Loucy (cell line): ENCODE results near the gene SLC45A3.
A peak's percentile ranks its signal among the peaks of the same experiment; 100 is the strongest.

Source experiments
- H2AFZ ChIP-seq: fragments of 200-600 bp; sonication (generic); 2 replicates; pipeline ENCODE4 v1.6.0; 2016; ENCODE audit warnings: antibody characterized with exemption, mild to moderate bottlenecking, low read length, moderate library complexity
- H3F3A ChIP-seq: fragments of 200-600 bp; 2 replicates; pipeline ENCODE4 v1.6.0; 2016; ENCODE audit warnings: antibody characterized with exemption, low read depth, mild to moderate bottlenecking
- H3K27me3 ChIP-seq: fragments of 200-600 bp; sonication (generic); 2 replicates; pipeline ENCODE4 v1.6.1; 2014; ENCODE audit warnings: low read length, mild to moderate bottlenecking; ENCODE audit not compliant: insufficient read depth, poor library complexity, severe bottlenecking
- H3K36me3 ChIP-seq: fragments of 200-600 bp; sonication (generic); 2 replicates; pipeline ENCODE4 v1.6.1; 2016; ENCODE audit warnings: low read length; ENCODE audit not compliant: insufficient read depth
- H3K4me1 ChIP-seq: fragments of 200-600 bp; sonication (generic); 2 replicates; pipeline ENCODE4 v1.5.1; 2014; ENCODE audit warnings: low read length, mild to moderate bottlenecking; ENCODE audit not compliant: insufficient read depth, poor library complexity, severe bottlenecking
- H3K4me2 ChIP-seq: fragments of 200-600 bp; sonication (generic); 2 replicates; pipeline ENCODE4 v1.6.0; 2014; ENCODE audit warnings: antibody characterized with exemption, low read length, low read depth, mild to moderate bottlenecking; ENCODE audit not compliant: poor library complexity, severe bottlenecking
- H3K4me3 ChIP-seq: fragments of 200-600 bp; sonication (generic); 2 replicates; pipeline ENCODE4 v1.5.1; 2014; ENCODE audit warnings: low read length, mild to moderate bottlenecking, mixed read lengths; ENCODE audit not compliant: poor library complexity, severe bottlenecking
- H3K79me2 ChIP-seq: fragments of 200-600 bp; sonication (generic); 2 replicates; pipeline ENCODE4 v1.6.1; 2014; ENCODE audit warnings: low read length; ENCODE audit not compliant: insufficient read depth
- H3K9ac ChIP-seq: fragments of 200-600 bp; sonication (generic); 2 replicates; pipeline ENCODE4 v1.6.0; 2014; ENCODE audit warnings: mild to moderate bottlenecking, low read depth, low read length, moderate library complexity; ENCODE audit not compliant: poor library complexity, severe bottlenecking
- H3K9me2 ChIP-seq: fragments of 200-600 bp; sonication (generic); replicated peaks from 2 replicates; pipeline ENCODE4 v1.6.1; 2016; ENCODE audit warnings: low read depth, low read length, mixed read lengths
- H3K9me3 ChIP-seq: fragments of 200-600 bp; sonication (generic); 2 replicates; pipeline ENCODE4 v1.6.1; 2014; ENCODE audit warnings: mild to moderate bottlenecking, antibody characterized with exemption, low read length, low read depth; ENCODE audit not compliant: insufficient read depth
- H4K20me1 ChIP-seq: fragments of 200-600 bp; sonication (generic); 2 replicates; pipeline ENCODE4 v1.6.0; 2014; ENCODE audit warnings: antibody characterized with exemption, low read length, mild to moderate bottlenecking; ENCODE audit not compliant: insufficient read depth, poor library complexity, severe bottlenecking
- CTCF ChIP-seq: fragments of 200-600 bp; sonication (generic); conservative IDR thresholded peaks from 2 replicates; pipeline ENCODE4 v1.5.1; 2014; ENCODE audit warnings: mild to moderate bottlenecking, antibody characterized with exemption, low read length
- EZH2phosphoT487 ChIP-seq: fragments of 200-600 bp; IDR thresholded peaks from 2 replicates; pipeline ENCODE4 v1.6.1; 2018; ENCODE audit warnings: antibody characterized with exemption, mild to moderate bottlenecking, moderate library complexity, borderline replicate concordance

Gene SLC45A3

GRCh38 chr1:205670150-205670446 lies 10.2 kb downstream of the SLC45A3 start:
- TF ChIP-seq CTCF, result no peak
- no peak for TF ChIP-seq EZH2phosphoT487
- H3K27me3 ChIP-seq, result no peaks in the 10 kb centered on the region
- no peaks in the 10 kb centered on the region for H3F3A ChIP-seq
- peak overlapping the region; percentile 43 for H3K4me2 ChIP-seq
- H4K20me1 ChIP-seq, result no peaks in the 10 kb centered on the region
- peaks cover 38% of the 10 kb centered on the region for H3K4me1 ChIP-seq
- H3K4me3 ChIP-seq, result no peak overlapping the region
- H3K36me3 ChIP-seq, result no peaks in the 10 kb centered on the region
- H3K79me2 ChIP-seq, result peaks cover 67% of the 10 kb centered on the region
- H2AFZ ChIP-seq, result no peak overlapping the region
- H3K9me2 ChIP-seq, result no peaks in the 10 kb centered on the region
- H3K9me3 ChIP-seq, result no peaks in the 10 kb centered on the region
- no peak overlapping the region for H3K9ac ChIP-seq

- no peak overlapping the region for H2AFZ ChIP-seq
- H3K9ac ChIP-seq, result peak overlapping the region; percentile 40
- no peaks in the 10 kb centered on the region; the same call in 1 of the 2 replicates for H3K36me3 ChIP-seq
- H3K9me2 ChIP-seq, result no peaks in the 10 kb centered on the region
- H3K4me3 ChIP-seq, result no peak overlapping the region
- H3F3A ChIP-seq, result no peaks in the 10 kb centered on the region
- no peaks in the 10 kb centered on the region for H3K9me3 ChIP-seq
- peaks cover 68% of the 10 kb centered on the region for H3K79me2 ChIP-seq
- H3K4me2 ChIP-seq, result peak overlapping the region; percentile 43
- H4K20me1 ChIP-seq, result no peaks in the 10 kb centered on the region
- H3K27me3 ChIP-seq, result no peaks in the 10 kb centered on the region
- TF ChIP-seq CTCF (no peak), EZH2phosphoT487 (no peak)
- peaks cover 43% of the 10 kb centered on the region for H3K4me1 ChIP-seq
These were observed 10.8 kb downstream of the SLC45A3 start for GRCh38 chr1:205669341-205670149.

- Histone ChIP-seq H3K36me3 (peaks cover 3% of the 10 kb centered on the region; the same call in 1 of the 2 replicates), H3K9me3 (no peaks in the 10 kb centered on the region), H3K4me3 (no peak overlapping the region), H3K79me2 (peaks cover 68% of the 10 kb centered on the region), H3K4me1 (peaks cover 49% of the 10 kb centered on the region), H3F3A (no peaks in the 10 kb centered on the region), H3K9me2 (no peaks in the 10 kb centered on the region), H3K9ac (peak overlapping the region; percentile 40), H3K27me3 (no peaks in the 10 kb centered on the region), H4K20me1 (no peaks in the 10 kb centered on the region), H3K4me2 (peak overlapping the region; percentile 43), H2AFZ (no peak overlapping the region)
- TF ChIP-seq CTCF, result no peak
- TF ChIP-seq EZH2phosphoT487, result no peak
These were observed 11.4 kb downstream of the SLC45A3 start for GRCh38 chr1:205668951-205669340.
